Fibroblast of lung (primary cell): ENCODE results near the gene LCLAT1.

Experiments
- EZH2 ChIP-seq: IDR thresholded peaks from 2 replicates; pipeline ENCODE4 v1.5.1; 2012; ENCODE audit warnings: low read length, control low read depth, mild to moderate bottlenecking; ENCODE audit errors: missing control alignments
- TF ChIP-seq, protein P1 (sequence below), 2 donors: IDR thresholded peaks in 1 of 2; conservative IDR thresholded peaks in 1 of 2; 1 replicate in 1 of 2; 2 replicates in 1 of 2; pipeline ENCODE4 v1.5.1; 2011 to 2012; ENCODE audit warnings: low read length in 2 of 2, control low read depth in 1 of 2, inconsistent platforms in 1 of 2, low read depth in 1 of 2, mild to moderate bottlenecking in 1 of 2

GRCh38 chr2:30502310-30502709 is 55.3 kb downstream of the LCLAT1 start:
- no peak for TF ChIP-seq EZH2
- TF ChIP-seq, protein P1, sequence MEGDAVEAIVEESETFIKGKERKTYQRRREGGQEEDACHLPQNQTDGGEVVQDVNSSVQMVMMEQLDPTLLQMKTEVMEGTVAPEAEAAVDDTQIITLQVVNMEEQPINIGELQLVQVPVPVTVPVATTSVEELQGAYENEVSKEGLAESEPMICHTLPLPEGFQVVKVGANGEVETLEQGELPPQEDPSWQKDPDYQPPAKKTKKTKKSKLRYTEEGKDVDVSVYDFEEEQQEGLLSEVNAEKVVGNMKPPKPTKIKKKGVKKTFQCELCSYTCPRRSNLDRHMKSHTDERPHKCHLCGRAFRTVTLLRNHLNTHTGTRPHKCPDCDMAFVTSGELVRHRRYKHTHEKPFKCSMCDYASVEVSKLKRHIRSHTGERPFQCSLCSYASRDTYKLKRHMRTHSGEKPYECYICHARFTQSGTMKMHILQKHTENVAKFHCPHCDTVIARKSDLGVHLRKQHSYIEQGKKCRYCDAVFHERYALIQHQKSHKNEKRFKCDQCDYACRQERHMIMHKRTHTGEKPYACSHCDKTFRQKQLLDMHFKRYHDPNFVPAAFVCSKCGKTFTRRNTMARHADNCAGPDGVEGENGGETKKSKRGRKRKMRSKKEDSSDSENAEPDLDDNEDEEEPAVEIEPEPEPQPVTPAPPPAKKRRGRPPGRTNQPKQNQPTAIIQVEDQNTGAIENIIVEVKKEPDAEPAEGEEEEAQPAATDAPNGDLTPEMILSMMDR (conservative IDR thresholded peaks at IDR 0.05 in 1 of 2, IDR thresholded peaks at IDR 0.05 in 1 of 2; ENCODE audit: low read depth in 1 of 2, low read length in 2 of 2) = no peak
